ENCODE results near the gene MLX. TPM values are rescaled to one million over a fixed set of nuclear protein-coding genes. Genes with fewer than 3 reads are reported as not detected.

Gene MLX
- total and polyA plus RNA-seq, 2 of the 8 experiments (the other 6 are each of a cell fraction or from before 2014, with no cell fraction given): 27.0 to 27.5 TPM

DNA sequence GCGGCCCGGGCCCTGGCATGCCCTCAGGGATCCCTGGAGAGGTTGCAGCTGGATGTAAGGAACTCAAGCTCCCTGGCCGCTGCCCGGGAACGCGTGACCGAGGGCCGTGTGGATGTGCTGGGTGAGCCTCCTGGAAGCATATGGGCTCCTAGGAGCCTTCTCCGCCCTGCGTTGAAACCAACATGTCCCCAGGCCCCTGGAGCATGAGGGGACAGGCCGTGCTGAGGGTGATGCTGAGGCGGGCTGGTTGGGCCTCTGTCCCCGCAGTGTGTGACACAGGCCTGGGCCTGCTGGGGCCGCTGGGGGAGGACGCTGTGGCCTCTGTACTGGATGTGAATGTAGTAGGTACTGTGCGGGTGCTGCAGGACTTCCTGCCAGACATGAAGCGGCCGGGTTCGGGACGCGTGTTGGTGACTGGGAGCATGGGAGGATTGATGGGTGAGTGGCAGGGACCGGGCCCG is 19.9 kb upstream of the MLX start:
- H3K79me2 ChIP-seq (ENCODE audit: control insufficient read depth in 1 of 2, insufficient read depth in 2 of 2, low read length in 2 of 2): no peaks in the 10 kb centered on the region
- no peak overlapping the region for H3K14ac ChIP-seq (ENCODE audit: insufficient read length)
- no peaks in the 10 kb centered on the region for H3K9me3 ChIP-seq (ENCODE audit: insufficient read depth in 2 of 2, low read depth in 1 of 2, low read length in 1 of 2)
- H2BK20ac ChIP-seq (ENCODE audit: low read length): no peak overlapping the region
- H3K9ac ChIP-seq (replicated peaks in 1 of 4; ENCODE audit: extremely low read depth in 1 of 4, low read depth in 3 of 4, low read length in 3 of 4): no peak overlapping the region
- no peak overlapping the region for H2BK5ac ChIP-seq (ENCODE audit: low read depth, low read length)
- WGBS, 2 experiments (ENCODE audit: extremely low coverage in 1 of 2, insufficient coverage in 1 of 2, insufficient read length in 1 of 2, insufficient replicate concordance in 2 of 2, low coverage in 1 of 2, low lambda C conversion rate in 2 of 2, missing lambda C conversion rate in 1 of 2): 93% methylated on average over 23 of the region's 23 CpGs; no CpG with 5 or more reads in 1 of the 2 experiments
- no peak overlapping the region for H2AFZ ChIP-seq (ENCODE audit: low read length)
- no peak overlapping the region for H3K4me3 ChIP-seq (ENCODE audit: extremely low read depth in 1 of 4, insufficient read depth in 2 of 4, low read depth in 3 of 4, low read length in 4 of 4)
- ChIA-PET CTCF (ENCODE audit: partially characterized antibody) (interaction anchor here (0.7 to 3.0 kb wide), 6 partner anchors 10 to 58 kb away, joined by 3 to 28 read pairs (median 5); partner anchors contain the start of genes NAGLU and PSMC3IP), POLR2A (ENCODE audit: partially characterized antibody) (interaction anchor here (0.7 to 4.3 kb wide), 4 partner anchors 10 to 124 kb away, joined by 3 to 43 read pairs (median 4); partner anchors contain the start of genes NAGLU, PSMC3IP and TUBG2)
- no peak overlapping the region for H3K4ac ChIP-seq (replicated peaks; ENCODE audit: insufficient read length, low read depth, low read length)
- H3K23ac ChIP-seq (ENCODE audit: insufficient read length): no peak overlapping the region
- no peak overlapping the region for H2BK12ac ChIP-seq (ENCODE audit: low read depth, low read length)
- no peak for FAIRE-seq
- H3K27me3 ChIP-seq (replicated peaks in 1 of 4; ENCODE audit: control insufficient read depth in 3 of 4, extremely low read depth in 1 of 4, insufficient read depth in 3 of 4, low read length in 3 of 4): no peaks in the 10 kb centered on the region
- H3K18ac ChIP-seq (ENCODE audit: extremely low read depth, low read length): no peak overlapping the region
- H3K23me2 ChIP-seq (ENCODE audit: low read depth, low read length): peaks cover 2% of the 10 kb centered on the region; the same call in 1 of the 2 replicates
- no peak overlapping the region for H2AK5ac ChIP-seq (ENCODE audit: low read depth, low read length)
- no peak overlapping the region for H4K8ac ChIP-seq (ENCODE audit: extremely low read depth, insufficient read depth, low read length)
- no peak overlapping the region for H3K4me2 ChIP-seq (ENCODE audit: insufficient read depth in 1 of 2, low read depth in 2 of 2, low read length in 2 of 2)
- H2BK120ac ChIP-seq (replicated peaks; ENCODE audit: low read depth, low read length): no peak overlapping the region
- H3K56ac ChIP-seq (replicated peaks; ENCODE audit: insufficient read length, low read depth, low read length): no peak overlapping the region
- H3K36me3 ChIP-seq (ENCODE audit: control insufficient read depth in 2 of 4, insufficient read depth in 4 of 4, low read length in 3 of 4): peaks cover 0 to 8% (median 3%) of the 10 kb centered on the region in 4 experiments; a peak in 4 of 8 replicates
- H3K4me1 ChIP-seq (replicated peaks in 1 of 4; ENCODE audit: control insufficient read depth in 3 of 4, insufficient read depth in 4 of 4, low read length in 3 of 4): peaks cover 0 to 8% (median 7%) of the 10 kb centered on the region in 4 experiments; a peak in 4 of 7 replicates
- H3K79me1 ChIP-seq (ENCODE audit: low read depth, low read length): no peaks in the 10 kb centered on the region
- H4K20me1 ChIP-seq (replicated peaks in 1 of 2; ENCODE audit: control insufficient read depth in 1 of 2, insufficient read depth in 2 of 2, low read length in 2 of 2): peaks cover 0 to 4% of the 10 kb centered on the region in 2 experiments
- H3K27ac ChIP-seq (ENCODE audit: low read depth, low read length): no peak overlapping the region
- H4K5ac ChIP-seq (ENCODE audit: insufficient read length, low read depth, low read length): no peak overlapping the region
- no peak for DNase-seq (ENCODE audit: low read depth in 1 of 2, low spot score in 2 of 2)
- H4K91ac ChIP-seq (replicated peaks; ENCODE audit: insufficient read length, low read length): no peak overlapping the region
- no peak overlapping the region for H2BK15ac ChIP-seq (ENCODE audit: low read length)
- no peak for TF ChIP-seq POLR2A (IDR thresholded peaks at IDR 0.05; ENCODE audit: control extremely low read depth in 1 of 2, low read depth in 2 of 2, low read length in 2 of 2)
- no peak for TF ChIP-seq ATF3 (IDR thresholded peaks at IDR 0.05; ENCODE audit: insufficient read depth, low read depth, low read length)
- no peak for TF ChIP-seq NANOG (IDR thresholded peaks at IDR 0.05; ENCODE audit: insufficient read depth, low read depth, low read length, poor library complexity, severe bottlenecking)
- no peak for TF ChIP-seq SAP30 (IDR thresholded peaks at IDR 0.05; ENCODE audit: insufficient read depth, insufficient replicate concordance, low read length)
- no peak for TF ChIP-seq EGR1 (IDR thresholded peaks at IDR 0.05; ENCODE audit: borderline replicate concordance, low read depth, low read length)
- TF ChIP-seq TCF12 (IDR thresholded peaks at IDR 0.05; ENCODE audit: low read depth, low read length): no peak
- TF ChIP-seq SP4 (IDR thresholded peaks at IDR 0.05; ENCODE audit: low read length): no peak
- no peak for TF ChIP-seq TEAD4 (IDR thresholded peaks at IDR 0.05; ENCODE audit: low read depth, low read length)
- TF ChIP-seq SIN3A (conservative IDR thresholded peaks at IDR 0.05 in 1 of 2, IDR thresholded peaks at IDR 0.05 in 1 of 2; ENCODE audit: low read depth in 1 of 2, low read length in 2 of 2): no peak
- no peak for TF ChIP-seq SP2 (IDR thresholded peaks at IDR 0.05; ENCODE audit: low read length)
- TF ChIP-seq ATF2 (IDR thresholded peaks at IDR 0.05; ENCODE audit: low read length): no peak
